GM12864 (cell line): ENCODE results near the gene OR10AD1.

Source experiments
- DNase-seq: peaks from one replicate; pipeline ENCODE4 v3.0.0-alpha.2; 2011; ENCODE audit warnings: low read depth
- H3K4me3 ChIP-seq: 2 replicates; pipeline ENCODE4 v1.5.1; 2011; ENCODE audit warnings: mild to moderate bottlenecking, low read depth, low read length, control low read depth
- TF ChIP-seq, protein P1 (sequence below): IDR thresholded peaks from 2 replicates; pipeline ENCODE4 v1.5.1; 2011; ENCODE audit warnings: low read depth, mild to moderate bottlenecking, moderate library complexity, low read length, control low read depth, inconsistent platforms; ENCODE audit errors: missing control alignments

Gene OR10AD1

DNA sequence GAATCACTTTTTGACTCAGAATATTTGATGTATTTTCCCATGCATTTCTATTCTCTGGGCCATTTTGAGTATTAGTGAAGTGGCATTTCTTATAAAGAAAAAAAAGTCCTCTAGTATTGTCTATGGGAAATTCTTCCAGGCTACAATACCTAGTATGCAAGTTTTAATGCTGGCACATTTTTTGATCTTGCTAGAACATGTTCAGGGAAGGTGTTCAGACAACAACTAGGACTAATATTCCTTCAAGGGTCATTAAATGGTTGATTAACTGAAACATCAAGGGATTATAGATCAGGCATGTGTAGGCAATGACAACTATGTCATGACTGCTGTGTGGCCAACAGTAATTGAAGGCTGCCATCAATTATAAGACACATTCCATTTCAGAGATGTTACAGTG lies 12.0 kb downstream of the OR10AD1 start:
- TF ChIP-seq, protein P1, sequence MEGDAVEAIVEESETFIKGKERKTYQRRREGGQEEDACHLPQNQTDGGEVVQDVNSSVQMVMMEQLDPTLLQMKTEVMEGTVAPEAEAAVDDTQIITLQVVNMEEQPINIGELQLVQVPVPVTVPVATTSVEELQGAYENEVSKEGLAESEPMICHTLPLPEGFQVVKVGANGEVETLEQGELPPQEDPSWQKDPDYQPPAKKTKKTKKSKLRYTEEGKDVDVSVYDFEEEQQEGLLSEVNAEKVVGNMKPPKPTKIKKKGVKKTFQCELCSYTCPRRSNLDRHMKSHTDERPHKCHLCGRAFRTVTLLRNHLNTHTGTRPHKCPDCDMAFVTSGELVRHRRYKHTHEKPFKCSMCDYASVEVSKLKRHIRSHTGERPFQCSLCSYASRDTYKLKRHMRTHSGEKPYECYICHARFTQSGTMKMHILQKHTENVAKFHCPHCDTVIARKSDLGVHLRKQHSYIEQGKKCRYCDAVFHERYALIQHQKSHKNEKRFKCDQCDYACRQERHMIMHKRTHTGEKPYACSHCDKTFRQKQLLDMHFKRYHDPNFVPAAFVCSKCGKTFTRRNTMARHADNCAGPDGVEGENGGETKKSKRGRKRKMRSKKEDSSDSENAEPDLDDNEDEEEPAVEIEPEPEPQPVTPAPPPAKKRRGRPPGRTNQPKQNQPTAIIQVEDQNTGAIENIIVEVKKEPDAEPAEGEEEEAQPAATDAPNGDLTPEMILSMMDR: no peak
- no peak for DNase-seq
- H3K4me3 ChIP-seq: no peak overlapping the region

DNA sequence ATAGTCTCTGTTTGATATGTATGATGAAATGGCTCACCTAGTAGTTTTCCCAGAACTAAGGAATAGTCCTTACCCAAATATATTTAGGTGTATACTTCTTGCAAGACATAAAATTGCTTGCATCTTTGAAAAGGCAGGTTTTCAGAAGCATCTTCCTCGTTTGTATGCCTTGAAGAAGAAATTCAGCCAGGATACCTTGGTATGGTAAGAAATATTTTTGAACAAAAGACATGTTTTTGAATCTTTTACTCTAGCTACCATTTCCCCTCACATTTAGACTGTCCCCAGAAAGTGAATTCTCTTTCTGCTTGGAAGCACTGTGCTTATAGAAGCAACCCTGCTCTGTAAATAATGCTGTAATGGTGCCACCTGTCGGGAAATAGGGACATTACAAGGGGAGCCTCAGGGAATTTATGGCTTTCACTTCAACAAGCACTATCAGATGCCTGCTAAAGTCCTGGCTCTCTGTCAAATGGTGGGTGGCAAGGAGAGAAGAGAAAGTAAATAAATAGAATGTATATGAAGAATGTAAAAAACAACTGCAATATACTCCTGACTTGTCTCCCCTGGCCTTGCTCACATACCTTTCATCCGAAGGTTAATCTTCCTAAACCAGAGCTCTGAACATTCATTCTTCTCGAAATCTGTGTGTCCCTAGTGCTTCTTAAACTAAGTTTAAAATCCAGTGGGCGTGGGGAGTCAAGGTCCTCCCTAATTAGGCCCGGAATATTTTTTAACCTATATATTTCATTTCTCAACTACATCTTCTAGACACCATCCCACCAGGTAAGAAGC lies 13.6 kb downstream of the OR10AD1 start:
- H3K4me3 ChIP-seq: no peak overlapping the region
- TF ChIP-seq, protein P1: peak; percentile 83
- no peak for DNase-seq

DNA sequence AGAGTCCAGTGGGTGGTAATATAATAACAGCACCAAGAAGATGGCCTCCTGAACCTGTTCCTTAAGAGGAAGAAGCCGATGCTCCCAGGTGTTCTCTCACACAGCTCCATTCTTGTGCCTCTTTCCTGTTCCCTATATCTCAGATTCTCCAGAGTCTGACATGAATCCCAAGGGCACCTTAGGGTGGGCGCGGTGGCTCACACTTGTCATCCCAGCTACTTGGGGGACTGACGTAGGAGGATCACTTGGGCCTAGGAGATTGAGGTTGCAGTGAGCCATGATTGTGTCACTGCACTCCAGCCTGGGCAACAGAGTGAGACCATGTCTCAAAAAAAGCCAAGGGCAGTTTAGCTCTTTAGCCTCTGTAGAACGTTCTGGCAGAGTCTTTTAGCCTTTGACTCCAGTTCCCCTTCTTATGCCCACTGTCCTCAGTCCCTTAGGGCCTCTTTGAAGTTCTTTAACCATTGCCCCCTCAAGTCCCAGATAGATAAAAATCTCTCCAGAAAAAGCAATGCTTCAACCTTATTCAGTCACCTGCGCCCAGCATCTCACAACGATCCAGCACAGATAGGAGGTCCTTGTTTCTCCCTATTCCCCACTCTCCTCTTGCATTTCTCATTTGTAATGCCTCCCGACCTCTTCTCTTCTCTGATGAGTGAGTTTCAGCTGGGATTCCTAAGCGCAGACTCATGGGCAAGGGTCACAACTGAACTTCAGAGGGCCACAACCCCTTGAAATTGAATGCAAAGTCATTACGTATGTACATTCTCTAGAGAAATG lies 15.0 kb downstream of the OR10AD1 start:
- H3K4me3 ChIP-seq: no peak overlapping the region
- TF ChIP-seq, protein P1: no peak
- DNase-seq: no peak

DNA sequence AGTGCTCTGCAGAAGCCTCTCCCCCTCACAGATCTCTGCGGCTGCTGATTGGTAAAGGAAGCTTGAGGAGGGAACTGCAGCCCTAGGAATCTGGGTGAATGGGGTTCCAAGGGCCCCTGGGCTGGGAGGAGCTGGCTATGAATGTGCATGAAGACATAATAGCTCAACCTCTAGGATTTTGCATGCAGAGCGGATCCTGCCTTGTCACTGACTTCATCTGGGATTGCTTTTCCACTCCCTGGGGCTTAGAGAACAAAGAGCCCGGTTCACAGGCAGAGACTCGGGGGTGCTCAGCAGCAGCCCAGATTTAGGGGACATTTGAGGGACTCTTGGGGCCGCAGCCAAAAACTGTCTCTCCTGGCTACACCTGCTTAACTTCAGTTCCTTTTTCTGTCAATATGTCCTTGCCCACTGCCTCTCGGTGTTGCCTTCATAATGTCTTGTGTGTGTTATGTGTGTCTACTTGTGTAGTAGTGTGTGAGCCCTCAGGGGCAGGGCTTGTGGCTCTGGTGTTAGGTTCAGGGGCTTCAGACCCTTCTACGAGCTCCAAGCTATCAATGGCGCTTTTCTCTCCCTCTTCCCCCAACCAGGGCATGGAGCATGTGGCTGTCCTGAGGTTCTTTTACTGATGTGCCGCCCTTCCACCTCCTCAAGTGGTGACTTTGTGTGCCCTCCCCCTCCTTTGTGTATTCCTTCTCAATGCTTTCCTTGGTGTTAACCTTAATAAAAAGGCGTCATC lies 17.7 kb downstream of the OR10AD1 start:
- TF ChIP-seq, protein P1: no peak
- H3K4me3 ChIP-seq: no peak overlapping the region
- no peak for DNase-seq

DNA sequence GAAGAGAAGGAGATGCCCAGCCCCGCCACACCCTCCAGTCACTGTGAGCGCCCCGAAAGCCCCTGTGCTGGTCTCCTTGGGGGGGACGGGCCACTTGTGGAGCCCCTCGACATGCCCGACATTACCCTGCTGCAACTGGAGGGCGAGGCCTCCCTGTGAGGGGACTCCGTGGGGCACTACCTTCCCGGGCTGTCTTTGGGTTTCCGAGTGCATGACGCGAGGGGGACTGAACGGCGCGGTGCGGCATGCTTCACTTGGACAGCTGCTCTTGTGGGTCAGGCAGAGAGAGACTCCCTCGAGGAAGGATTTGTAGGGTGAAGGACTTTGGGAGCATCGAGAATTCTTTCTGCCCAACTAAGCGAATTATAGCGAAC lies 18.6 kb downstream of the OR10AD1 start:
- TF ChIP-seq, protein P1: no peak
- no peak for DNase-seq

DNA sequence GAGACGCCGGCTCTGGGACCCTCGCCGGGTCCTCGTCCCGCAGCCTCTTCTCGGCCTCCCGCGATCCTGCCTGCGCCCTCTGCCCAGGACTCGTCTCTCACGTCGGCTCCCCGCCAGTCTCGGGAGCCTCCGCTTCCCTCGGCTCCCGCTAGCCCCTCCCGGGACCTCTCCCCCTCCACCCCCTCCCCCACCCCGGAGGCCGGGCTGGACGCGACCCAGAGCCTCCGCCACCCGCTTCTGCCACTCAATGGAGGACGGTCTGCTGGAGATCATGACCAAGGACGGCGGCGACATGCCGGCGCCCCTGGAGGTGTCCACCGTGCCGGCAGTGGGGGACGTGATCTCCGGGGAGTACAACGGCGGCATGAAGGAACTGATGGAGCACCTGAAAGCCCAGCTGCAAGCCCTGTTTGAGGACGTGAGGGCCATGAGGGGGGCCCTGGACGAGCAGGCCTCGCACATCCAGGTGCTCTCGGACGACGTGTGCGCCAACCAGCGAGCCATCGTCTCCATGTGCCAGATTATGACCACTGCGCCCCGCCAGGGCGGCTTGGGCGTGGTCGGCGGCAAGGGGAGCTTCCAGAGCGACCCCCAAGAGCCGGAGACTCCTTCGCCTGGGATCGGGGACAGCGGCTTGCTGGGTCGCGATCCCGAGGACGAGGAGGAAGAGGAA lies 19.1 kb downstream of the OR10AD1 start:
- DNase-seq: no peak
- TF ChIP-seq, protein P1: no peak
- H3K4me3 ChIP-seq: peak overlapping the region; percentile 69

More for the DNA sequence above, 18.6 kb downstream of the OR10AD1 start:
- no peak overlapping the region for H3K4me3 ChIP-seq
